Activated naive CD4-positive, alpha-beta T cell treated with anti-CD3 and anti-CD28 coated beads, Interleukin-2, amount 10 ng/mL, durations not matched to agents 7 days and 5 days (primary cell): ENCODE results near the gene KRT83.
A peak's percentile ranks its signal among the peaks of the same experiment; 100 is the strongest.
"Not testable (repeated sequence)": the region's sequence is repeated elsewhere in the genome, so short reads cannot be mapped to it uniquely, and the experiment has no call there.

ENCODE experiments used
- CTCF ChIA-PET: fragments of 350-600 bp; sonication (Branson Sonifier 250); formaldehyde crosslinking; loops from one replicate; lab custom pipeline; 2021; ENCODE audit warnings: antibody characterized with exemption; lab: Charles Lee
- DNase-seq: peaks from one replicate; pipeline ENCODE4 v3.0.0-alpha.2; 2020
- H3K27ac Mint-ChIP-seq: one replicate; pipeline ENCODE4 v1.8.0; 2021; ENCODE audit warnings: mild to moderate bottlenecking, moderate library complexity, mixed read lengths
- H3K27me3 Mint-ChIP-seq: one replicate; pipeline ENCODE4 v1.8.0; 2021; ENCODE audit warnings: mild to moderate bottlenecking, mixed read lengths
- H3K36me3 Mint-ChIP-seq: one replicate; pipeline ENCODE4 v1.8.0; 2021; ENCODE audit warnings: mixed read lengths
- H3K4me1 Mint-ChIP-seq: one replicate; pipeline ENCODE4 v1.8.0; 2021; ENCODE audit warnings: mixed read lengths
- H3K4me3 Mint-ChIP-seq: one replicate; pipeline ENCODE4 v1.8.0; 2021; ENCODE audit warnings: mild to moderate bottlenecking, moderate library complexity, mixed read lengths
- H3K9me3 Mint-ChIP-seq: one replicate; pipeline ENCODE4 v1.8.0; 2021; ENCODE audit warnings: mixed read lengths

KRT83 gene

DNA sequence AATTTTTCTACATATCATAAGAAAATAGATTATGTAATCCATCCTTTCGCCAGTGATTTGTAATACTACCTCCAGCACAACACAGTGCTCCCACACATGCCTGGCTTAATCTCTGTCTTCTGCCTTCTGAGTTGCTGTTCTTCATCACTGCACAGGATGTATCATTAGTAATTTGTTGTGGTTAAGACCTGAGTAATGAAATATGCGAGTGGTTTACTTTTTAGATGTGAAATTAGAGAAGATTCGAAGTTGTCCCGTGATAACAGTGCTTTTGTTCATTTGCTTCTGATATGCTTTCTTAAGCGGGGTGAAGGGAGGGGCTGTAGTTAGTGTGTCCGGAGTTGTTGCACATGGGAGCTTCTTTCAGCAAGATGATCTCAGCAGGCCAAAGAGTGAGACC lies 28.0 kb upstream of the KRT83 start:
- CTCF ChIA-PET, result interaction anchor here (0.6 kb wide), 1 partner anchor 10 kb away, joined by 3 read pairs; no protein-coding TSS in a partner anchor
- Mint-ChIP-seq H3K36me3 (no peaks in the 10 kb centered on the region), H3K27ac (no peak overlapping the region), H3K4me1 (peaks cover 6% of the 10 kb centered on the region), H3K4me3 (no peak overlapping the region), H3K27me3 (peaks cover 49% of the 10 kb centered on the region), H3K9me3 (no peaks in the 10 kb centered on the region)
- no peak for DNase-seq

DNA sequence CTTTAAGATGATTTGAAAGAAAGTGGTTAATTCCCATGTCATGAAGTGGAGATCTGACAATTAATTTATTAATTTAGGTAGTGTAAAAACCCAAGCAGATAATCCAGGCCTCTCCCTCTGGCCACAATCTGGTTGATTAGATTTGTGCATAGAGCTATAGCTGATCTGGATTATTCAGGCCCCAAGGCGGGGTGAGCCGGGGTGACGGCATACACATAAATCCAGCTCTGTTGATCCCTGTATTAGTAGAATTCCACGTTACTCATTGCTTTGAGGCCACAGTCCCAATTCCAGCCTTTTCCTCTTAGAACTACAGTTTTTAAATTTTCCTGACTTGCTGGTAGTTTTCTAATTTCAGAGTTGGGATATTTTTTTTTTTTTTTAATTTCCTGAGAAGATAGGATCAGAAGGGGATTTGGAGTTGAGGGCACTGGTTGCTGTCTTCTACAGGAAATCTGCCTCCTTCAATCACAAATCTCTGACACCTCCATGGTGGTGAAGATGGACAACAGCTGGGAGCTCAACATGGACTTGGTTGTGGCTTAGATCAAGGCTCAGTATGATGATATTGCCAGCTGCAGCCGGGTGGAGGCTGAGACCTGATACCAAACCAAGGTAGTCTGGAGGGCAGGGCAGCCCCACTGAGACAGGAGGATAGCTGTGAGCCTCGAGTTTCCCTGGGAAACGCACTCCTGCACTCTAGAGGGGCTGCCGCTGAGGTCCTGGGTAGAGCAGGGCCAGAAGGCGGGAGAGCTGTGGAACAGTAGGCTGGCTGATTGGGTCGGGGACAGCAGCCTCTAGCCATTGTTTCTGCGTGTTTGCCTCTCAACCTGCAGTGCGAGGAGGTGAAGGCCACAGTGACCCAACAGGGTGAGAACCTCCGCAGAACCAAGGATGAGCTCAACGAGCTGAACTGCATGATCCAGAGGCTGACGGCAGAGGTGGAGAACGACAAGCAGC lies 26.6 kb upstream of the KRT83 start:
- CTCF ChIA-PET, result no interaction called here
- no peak for DNase-seq
- Mint-ChIP-seq H3K4me3 (no peak overlapping the region), H3K9me3 (no peaks in the 10 kb centered on the region), H3K36me3 (no peaks in the 10 kb centered on the region), H3K27me3 (peaks cover 55% of the 10 kb centered on the region), H3K4me1 (peaks cover 6% of the 10 kb centered on the region), H3K27ac (no peak overlapping the region)

DNA sequence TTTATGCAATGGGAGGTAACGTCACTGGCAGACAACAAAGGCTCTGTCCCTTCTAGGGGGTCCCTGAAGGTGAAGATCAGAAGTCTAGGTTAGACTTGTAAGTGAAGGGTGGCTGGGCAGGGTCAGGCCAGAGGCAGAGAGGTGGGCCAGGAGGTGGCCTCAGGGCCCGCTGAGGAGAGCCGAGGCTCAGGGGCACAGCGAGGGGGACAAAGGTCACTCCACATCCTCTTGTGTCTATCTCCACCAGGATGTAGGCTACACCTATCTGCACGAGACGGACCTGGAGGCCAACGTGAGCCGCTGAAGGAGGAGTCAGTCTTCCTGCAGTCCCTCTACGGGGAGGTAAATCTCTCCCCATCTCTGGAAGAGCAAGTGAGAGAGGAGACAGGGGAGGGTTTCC lies 25.8 kb upstream of the KRT83 start:
- DNase-seq, result peak; percentile 15
- Mint-ChIP-seq H3K27me3 (peaks cover 51% of the 10 kb centered on the region), H3K27ac (no peak overlapping the region), H3K9me3 (no peaks in the 10 kb centered on the region), H3K4me3 (no peak overlapping the region), H3K36me3 (no peaks in the 10 kb centered on the region), H3K4me1 (peaks cover 6% of the 10 kb centered on the region)
- CTCF ChIA-PET, result interaction anchor here (2.0 kb wide), 1 partner anchor 15 kb away, joined by 6 read pairs; no protein-coding TSS in a partner anchor

- CTCF ChIA-PET, result interaction anchor here (2.0 kb wide), 1 partner anchor 15 kb away, joined by 6 read pairs; no protein-coding TSS in a partner anchor
- no peaks in the 10 kb centered on the region for H3K36me3 Mint-ChIP-seq
- peaks cover 3% of the 10 kb centered on the region for H3K4me1 Mint-ChIP-seq
- no peak overlapping the region for H3K4me3 Mint-ChIP-seq
- H3K9me3 Mint-ChIP-seq, result no peaks in the 10 kb centered on the region
- H3K27ac Mint-ChIP-seq, result no peak overlapping the region
- DNase-seq, result peak; percentile 10
- peaks cover 52% of the 10 kb centered on the region for H3K27me3 Mint-ChIP-seq
Measured at GRCh38 chr12:52346593-52346992, 25.4 kb upstream of the KRT83 start.

GRCh38 chr12:52345041-52345440 lies 23.8 kb upstream of the KRT83 start:
- not testable (repeated sequence) for H3K36me3 Mint-ChIP-seq, H3K27ac Mint-ChIP-seq, H3K9me3 Mint-ChIP-seq, H3K4me3 Mint-ChIP-seq, H3K4me1 Mint-ChIP-seq, DNase-seq
- peaks cover 45% of the 10 kb centered on the region for H3K27me3 Mint-ChIP-seq
- CTCF ChIA-PET, result interaction anchor here (2.0 kb wide), 1 partner anchor 17 kb away, joined by 6 read pairs; no protein-coding TSS in a partner anchor

DNA sequence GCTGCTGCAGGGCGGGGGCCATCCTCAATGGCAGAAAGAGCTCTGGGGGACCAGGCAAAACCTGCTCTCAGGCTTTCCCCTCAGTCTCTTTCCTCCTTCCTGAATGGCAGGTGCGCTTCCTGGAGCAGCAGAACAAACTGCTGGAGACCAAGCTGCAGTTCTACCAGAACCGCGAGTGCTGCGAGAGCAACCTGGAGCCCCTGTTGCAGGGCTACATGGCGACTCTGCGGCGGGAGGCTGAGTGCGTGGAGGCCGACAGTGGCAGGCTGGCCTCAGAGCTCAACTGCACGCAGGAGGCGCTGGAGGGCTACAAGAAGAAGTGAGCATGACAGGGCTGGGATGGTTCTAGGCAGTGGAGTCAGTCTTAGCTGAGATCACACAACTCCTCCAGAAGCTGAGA lies 22.9 kb upstream of the KRT83 start:
- Mint-ChIP-seq H3K4me1 (no peaks in the 10 kb centered on the region), H3K4me3 (no peak overlapping the region), H3K27ac (no peak overlapping the region), H3K9me3 (no peaks in the 10 kb centered on the region), H3K36me3 (no peaks in the 10 kb centered on the region), H3K27me3 (peaks cover 43% of the 10 kb centered on the region)
- CTCF ChIA-PET, result no interaction called here
- peak; percentile 18 for DNase-seq

DNA sequence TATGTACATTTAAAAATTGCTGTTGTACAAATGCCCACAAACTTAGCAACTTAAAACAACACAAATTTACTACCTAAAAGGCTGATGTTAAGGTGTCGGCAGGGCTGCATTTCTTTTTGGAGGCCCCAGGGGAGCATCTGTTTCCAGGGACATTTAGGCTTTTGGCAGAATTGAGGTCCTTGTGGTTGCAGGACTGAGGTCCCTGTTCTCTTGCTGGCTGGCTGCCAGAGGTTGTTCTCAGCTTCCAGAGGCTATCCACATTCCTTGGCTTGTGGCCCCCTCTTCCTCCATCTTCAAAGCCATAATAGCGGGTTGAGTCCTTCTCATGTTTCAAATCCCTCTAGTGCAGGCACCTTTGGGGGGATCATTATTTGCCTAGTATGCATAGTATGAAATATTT lies 22.4 kb upstream of the KRT83 start:
- H3K4me1 Mint-ChIP-seq, result no peaks in the 10 kb centered on the region
- H3K36me3 Mint-ChIP-seq, result no peaks in the 10 kb centered on the region
- H3K27me3 Mint-ChIP-seq, result peaks cover 48% of the 10 kb centered on the region
- no peak overlapping the region for H3K27ac Mint-ChIP-seq
- DNase-seq, result peak; percentile 0
- H3K4me3 Mint-ChIP-seq, result no peak overlapping the region
- no peaks in the 10 kb centered on the region for H3K9me3 Mint-ChIP-seq
- CTCF ChIA-PET, result no interaction called here

DNA sequence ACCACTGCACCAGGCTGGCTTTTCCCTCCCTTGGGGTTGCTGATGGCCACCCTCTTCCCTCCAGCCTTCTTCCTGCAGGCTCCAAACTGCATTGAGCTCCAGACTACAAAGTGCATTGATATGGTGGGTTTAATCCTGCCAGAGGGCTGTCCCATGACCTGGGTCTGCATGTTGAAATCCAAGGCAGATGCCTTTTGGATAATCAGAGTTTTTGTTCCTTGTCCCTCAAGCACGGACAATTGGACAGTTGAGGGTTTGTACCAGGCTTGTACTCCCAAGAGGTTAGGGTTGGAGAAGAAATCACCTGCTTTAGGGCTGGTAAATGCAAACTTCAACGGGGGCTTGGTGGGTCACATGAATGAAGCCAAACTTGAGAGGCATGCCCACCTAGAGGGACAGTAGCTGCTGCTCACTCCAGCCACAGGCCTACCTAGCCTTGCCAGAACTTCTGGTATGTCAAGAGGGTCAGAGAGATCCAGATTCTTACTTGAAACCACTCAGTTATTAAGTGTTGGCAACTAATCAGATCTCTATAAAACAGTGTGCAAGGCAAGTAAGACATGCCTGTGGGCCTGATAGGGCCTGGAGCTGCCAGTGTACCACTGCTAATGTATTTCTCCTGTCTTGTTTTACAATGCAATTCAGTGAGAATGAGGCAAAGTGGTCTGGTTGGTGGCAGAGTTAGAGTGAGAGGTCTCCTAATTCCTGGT lies 21.7 kb upstream of the KRT83 start:
- Mint-ChIP-seq H3K4me3 (no peak overlapping the region), H3K27me3 (peaks cover 48% of the 10 kb centered on the region), H3K9me3 (no peaks in the 10 kb centered on the region), H3K4me1 (no peaks in the 10 kb centered on the region), H3K36me3 (no peaks in the 10 kb centered on the region), H3K27ac (no peak overlapping the region)
- DNase-seq, result peak; percentile 17
- CTCF ChIA-PET, result no interaction called here

- H3K27me3 Mint-ChIP-seq, result peaks cover 37% of the 10 kb centered on the region
- peaks cover 3% of the 10 kb centered on the region for H3K4me1 Mint-ChIP-seq
- CTCF ChIA-PET, result no interaction called here
- H3K4me3 Mint-ChIP-seq, result no peak overlapping the region
- no peak overlapping the region for H3K27ac Mint-ChIP-seq
- peak; percentile 7 for DNase-seq
- no peaks in the 10 kb centered on the region for H3K36me3 Mint-ChIP-seq
- H3K9me3 Mint-ChIP-seq, result no peaks in the 10 kb centered on the region
Measured at GRCh38 chr12:52341066-52341580, 19.9 kb upstream of the KRT83 start.

DNA sequence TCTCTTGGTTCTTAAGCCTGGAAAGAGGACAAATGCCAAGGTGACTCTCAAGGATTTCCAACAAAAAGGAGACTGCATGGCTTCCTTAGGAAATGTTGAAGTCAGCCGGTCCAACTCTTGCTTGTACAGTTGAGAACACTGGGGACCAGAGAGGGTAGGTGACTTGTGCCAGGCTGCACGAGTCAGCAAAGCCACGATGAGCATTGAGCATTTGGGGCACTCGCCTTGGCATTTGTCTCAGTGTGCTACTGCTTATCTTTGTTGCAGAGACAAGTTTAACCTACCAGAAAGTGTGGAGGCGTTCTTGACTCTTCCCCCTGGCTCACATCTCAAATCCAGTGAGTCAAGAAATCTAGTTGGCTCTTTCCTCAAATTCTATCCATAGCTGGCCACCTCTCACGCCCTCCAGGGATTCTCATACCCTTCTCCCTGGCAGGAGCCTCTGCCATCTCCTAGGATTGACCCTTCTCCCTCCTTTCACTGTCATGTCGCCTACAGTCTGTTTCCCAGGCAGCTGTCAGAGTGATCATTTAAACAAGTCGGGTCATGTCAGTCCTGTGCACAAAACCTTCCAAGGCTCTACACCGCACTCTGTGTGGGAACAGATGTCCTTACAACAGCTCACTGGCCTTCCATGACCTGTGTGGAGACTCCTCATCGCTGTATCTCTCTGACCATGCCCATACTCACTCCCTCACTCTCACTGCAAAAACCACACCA lies 17.2 kb upstream of the KRT83 start:
- no peaks in the 10 kb centered on the region for H3K9me3 Mint-ChIP-seq
- DNase-seq, result peak; percentile 10
- no peak overlapping the region for H3K4me3 Mint-ChIP-seq
- H3K27me3 Mint-ChIP-seq, result peaks cover 22% of the 10 kb centered on the region
- no peaks in the 10 kb centered on the region for H3K36me3 Mint-ChIP-seq
- CTCF ChIA-PET, result interaction anchor here (0.6 to 1.1 kb wide), 2 partner anchors 11 kb away, joined by 3 to 8 read pairs; no protein-coding TSS in a partner anchor
- H3K4me1 Mint-ChIP-seq, result peaks cover 3% of the 10 kb centered on the region
- H3K27ac Mint-ChIP-seq, result no peak overlapping the region

GRCh38 chr12:52337054-52337453 lies 15.9 kb upstream of the KRT83 start:
- CTCF ChIA-PET, result no interaction called here
- Mint-ChIP-seq H3K4me3 (no peak overlapping the region), H3K27me3 (peaks cover 18% of the 10 kb centered on the region), H3K36me3 (no peaks in the 10 kb centered on the region), H3K27ac (no peak overlapping the region), H3K9me3 (no peaks in the 10 kb centered on the region), H3K4me1 (peaks cover 3% of the 10 kb centered on the region)
- no peak for DNase-seq

- CTCF ChIA-PET, result no interaction called here
- no peaks in the 10 kb centered on the region for H3K36me3 Mint-ChIP-seq
- H3K4me1 Mint-ChIP-seq, result peaks cover 3% of the 10 kb centered on the region
- H3K9me3 Mint-ChIP-seq, result no peaks in the 10 kb centered on the region
- H3K27me3 Mint-ChIP-seq, result peaks cover 18% of the 10 kb centered on the region
- H3K27ac Mint-ChIP-seq, result no peak overlapping the region
- H3K4me3 Mint-ChIP-seq, result no peak overlapping the region
- DNase-seq, result no peak
Measured at GRCh38 chr12:52336641-52337040, 15.4 kb upstream of the KRT83 start.

GRCh38 chr12:52335598-52336262 lies 14.5 kb upstream of the KRT83 start:
- DNase-seq, result peak; percentile 14
- Mint-ChIP-seq H3K27me3 (peaks cover 18% of the 10 kb centered on the region), H3K4me1 (peaks cover 3% of the 10 kb centered on the region), H3K9me3 (no peaks in the 10 kb centered on the region), H3K36me3 (no peaks in the 10 kb centered on the region), H3K27ac (no peak overlapping the region), H3K4me3 (no peak overlapping the region)
- CTCF ChIA-PET, result interaction anchor here (1.0 kb wide), 1 partner anchor 645 kb away, joined by 3 read pairs; no protein-coding TSS in a partner anchor
